Measurements from ENCODE around the gene VMP1. TPM values are rescaled to one million over a fixed set of nuclear protein-coding genes. Genes with fewer than 3 reads are reported as not detected.

Gene VMP1
- total and polyA plus RNA-seq, 7 experiments from 2014 or later, result 42.0 to 370 (median 80.8) TPM

GRCh38 chr17:59699218-59699617 is 8.2 kb upstream of the VMP1 start:
- Histone ChIP-seq H3K9me3 (ENCODE audit: control insufficient read depth in 2 of 3, low read length in 3 of 3) (no peaks in the 10 kb centered on the region), H3K27me3 (ENCODE audit: control insufficient read depth in 2 of 2, insufficient read depth in 2 of 2, low read length in 2 of 2) (no peaks in the 10 kb centered on the region), H3K36me3 (ENCODE audit: control insufficient read depth in 2 of 3, insufficient read depth in 3 of 3, low read length in 3 of 3) (peaks cover 0 to 50% (median 8%) of the 10 kb centered on the region in 3 experiments), H3K27ac (ENCODE audit: low read depth, low read length) (no peak overlapping the region), H3K4me3 (ENCODE audit: low read length) (no peak overlapping the region), H3K4me1 (ENCODE audit: control insufficient read depth in 2 of 2, insufficient read depth in 2 of 2, low read length in 2 of 2) (peaks cover 0 to 6% of the 10 kb centered on the region in 2 donors)
- H3K27me3 Mint-ChIP-seq, result no peaks in the 10 kb centered on the region
- peaks cover 19 to 49% (median 34%) of the 10 kb centered on the region in 5 donors for H3K36me3 Mint-ChIP-seq
- H3K4me1 Mint-ChIP-seq, result peaks cover 21 to 69% (median 59%) of the 10 kb centered on the region in 7 donors
- DNase-seq (no peak), ATAC-seq (no peak)
- ChIA-PET CTCF (no interaction called here), POLR2A (no interaction called here)
- intact Hi-C loops (cut with micrococcal nuclease), result no loop called here
- H3K9me3 Mint-ChIP-seq, result no peaks in the 10 kb centered on the region
- H3K27ac Mint-ChIP-seq, result peak overlapping the region in 5 of 9 donors; percentile 3 to 60 (median 10)
- H3K4me3 Mint-ChIP-seq, result peak overlapping the region in 1 of 10 donors; percentile 20

GRCh38 chr17:59699786-59700185 is 7.7 kb upstream of the VMP1 start:
- H3K9me3 Mint-ChIP-seq, result no peaks in the 10 kb centered on the region
- intact Hi-C loops (cut with micrococcal nuclease), result loop anchor here in 1 of 2 donors (5.0 to 10.0 kb wide), 2 partner anchors 32 to 135 kb away; partner anchors contain the start of gene DHX40
- H3K4me1 Mint-ChIP-seq, result peaks cover 25 to 73% (median 65%) of the 10 kb centered on the region in 7 donors
- no peak overlapping the region for H3K4me3 Mint-ChIP-seq
- peaks cover 0 to 44% (median 2%) of the 10 kb centered on the region in 3 experiments for H3K36me3 ChIP-seq (ENCODE audit: control insufficient read depth in 2 of 3, insufficient read depth in 3 of 3, low read length in 3 of 3)
- no peaks in the 10 kb centered on the region for H3K27me3 Mint-ChIP-seq
- CTCF ChIA-PET, result interaction anchor here (0.6 kb wide), 1 partner anchor 88 kb away, joined by 4 read pairs; no protein-coding TSS in a partner anchor
- no peaks in the 10 kb centered on the region for H3K27me3 ChIP-seq (ENCODE audit: control insufficient read depth in 2 of 2, insufficient read depth in 2 of 2, low read length in 2 of 2)
- peaks cover 20 to 44% (median 32%) of the 10 kb centered on the region in 5 donors for H3K36me3 Mint-ChIP-seq
- no peak for DNase-seq
- H3K27ac ChIP-seq (ENCODE audit: low read depth, low read length), result no peak overlapping the region
- peak overlapping the region in 3 of 9 donors; percentile 3 to 60 (median 55) for H3K27ac Mint-ChIP-seq
- no peaks in the 10 kb centered on the region for H3K9me3 ChIP-seq (ENCODE audit: control insufficient read depth in 2 of 3, low read length in 3 of 3)
- H3K4me1 ChIP-seq (ENCODE audit: control insufficient read depth in 2 of 2, insufficient read depth in 2 of 2, low read length in 2 of 2), result peaks cover 0 to 12% of the 10 kb centered on the region in 2 donors
- no peak for ATAC-seq
- POLR2A ChIA-PET, result no interaction called here
- no peak overlapping the region for H3K4me3 ChIP-seq (ENCODE audit: low read length)

- no peak for ATAC-seq
- ChIA-PET CTCF (interaction anchor here (1.1 kb wide), 1 partner anchor 375 kb away, joined by 3 read pairs; no protein-coding TSS in a partner anchor), POLR2A (interaction anchor here (0.6 to 1.2 kb wide), 3 partner anchors 10 to 148 kb away, joined by 3 read pairs; no protein-coding TSS in a partner anchor)
- H3K36me3 Mint-ChIP-seq, result peaks cover 21 to 36% (median 26%) of the 10 kb centered on the region in 5 donors
- Histone ChIP-seq H3K9me3 (ENCODE audit: control insufficient read depth in 2 of 3, low read length in 3 of 3) (no peaks in the 10 kb centered on the region), H3K4me3 (ENCODE audit: low read length) (no peak overlapping the region), H3K4me1 (ENCODE audit: control insufficient read depth in 2 of 2, insufficient read depth in 2 of 2, low read length in 2 of 2) (peaks cover 18 to 28% of the 10 kb centered on the region in 2 donors), H3K27ac (ENCODE audit: low read depth, low read length) (no peak overlapping the region), H3K36me3 (ENCODE audit: control insufficient read depth in 2 of 3, insufficient read depth in 3 of 3, low read length in 3 of 3) (peaks cover 0 to 20% (median 0%) of the 10 kb centered on the region in 3 experiments), H3K27me3 (ENCODE audit: control insufficient read depth in 2 of 2, insufficient read depth in 2 of 2, low read length in 2 of 2) (no peaks in the 10 kb centered on the region)
- peak overlapping the region in 5 of 9 donors; percentile 3 to 55 (median 6) for H3K27ac Mint-ChIP-seq
- no peaks in the 10 kb centered on the region for H3K9me3 Mint-ChIP-seq
- intact Hi-C loops (cut with micrococcal nuclease), result loop anchor here in 1 of 2 donors (5.0 to 10.0 kb wide), 2 partner anchors 35 to 138 kb away; partner anchors contain the start of gene DHX40
- no peaks in the 10 kb centered on the region for H3K27me3 Mint-ChIP-seq
- DNase-seq, result no peak
- no peak overlapping the region for H3K4me3 Mint-ChIP-seq
- H3K4me1 Mint-ChIP-seq, result peaks cover 47 to 90% (median 76%) of the 10 kb centered on the region in 7 donors
These were observed 5.2 kb upstream of the VMP1 start for GRCh38 chr17:59702304-59702703.

GRCh38 chr17:59707971-59708430 is 547 bp downstream of the VMP1 start:
- peak overlapping the region; percentile 97 to 100 (median 99) for H3K4me3 Mint-ChIP-seq
- Histone ChIP-seq H3K36me3 (ENCODE audit: control insufficient read depth in 2 of 3, insufficient read depth in 3 of 3, low read length in 3 of 3) (no peaks in the 10 kb centered on the region), H3K27ac (ENCODE audit: low read depth, low read length) (peak overlapping the region; percentile 90), H3K9me3 (ENCODE audit: control insufficient read depth in 2 of 3, low read length in 3 of 3) (no peaks in the 10 kb centered on the region), H3K4me1 (ENCODE audit: control insufficient read depth in 2 of 2, insufficient read depth in 2 of 2, low read length in 2 of 2) (peaks cover 24 to 26% of the 10 kb centered on the region in 2 donors), H3K27me3 (ENCODE audit: control insufficient read depth in 2 of 2, insufficient read depth in 2 of 2, low read length in 2 of 2) (no peaks in the 10 kb centered on the region), H3K4me3 (ENCODE audit: low read length) (peak overlapping the region; percentile 90)
- ChIA-PET POLR2A (interaction anchor here (1.0 to 2.4 kb wide), 5 partner anchors 13 to 497 kb away, joined by 3 to 21 read pairs (median 5); partner anchors contain the start of genes CLTC and TUBD1), CTCF (interaction anchor here (0.9 kb wide), 1 partner anchor 13 kb away, joined by 3 read pairs; no protein-coding TSS in a partner anchor)
- ATAC-seq (no peak), DNase-seq (peak in 1 of 9 donors; percentile 4)
- peaks cover 4 to 26% (median 11%) of the 10 kb centered on the region in 5 donors for H3K36me3 Mint-ChIP-seq
- intact Hi-C loops (cut with micrococcal nuclease), result loop anchor here (1.0 to 10.0 kb wide), 13 partner anchors 78 to 1856 kb away; partner anchors contain the start of genes CLTC (in 2 of the 2), DHX40 (in 2 of the 2), HEATR6 (in 2 of the 2) and RPS6KB1 (in 2 of the 2)
- no peaks in the 10 kb centered on the region for H3K27me3 Mint-ChIP-seq
- H3K27ac Mint-ChIP-seq, result peak overlapping the region; percentile 96 to 100 (median 99)
- peaks cover 45 to 86% (median 68%) of the 10 kb centered on the region in 7 donors for H3K4me1 Mint-ChIP-seq
- peaks cover 0 to 2% (median 0%) of the 10 kb centered on the region in 11 donors for H3K9me3 Mint-ChIP-seq

- Mint-ChIP-seq H3K36me3 (peaks cover 6 to 14% (median 12%) of the 10 kb centered on the region in 5 donors), H3K9me3 (peaks cover 0 to 2% (median 0%) of the 10 kb centered on the region in 11 donors), H3K27me3 (no peaks in the 10 kb centered on the region), H3K4me1 (peaks cover 29 to 69% (median 54%) of the 10 kb centered on the region in 7 donors), H3K27ac (no peak overlapping the region), H3K4me3 (no peak overlapping the region)
- H3K9me3 ChIP-seq (ENCODE audit: control insufficient read depth in 2 of 3, low read length in 3 of 3), result no peaks in the 10 kb centered on the region
- no peak overlapping the region for H3K4me3 ChIP-seq (ENCODE audit: low read length)
- DNase-seq (no peak), ATAC-seq (no peak)
- ChIA-PET POLR2A (interaction anchor here (1.0 to 1.2 kb wide), 2 partner anchors 9 to 52 kb away, joined by 3 read pairs; no protein-coding TSS in a partner anchor), CTCF (no interaction called here)
- H3K27ac ChIP-seq (ENCODE audit: low read depth, low read length), result no peak overlapping the region
- intact Hi-C loops (cut with micrococcal nuclease), result no loop called here
- H3K27me3 ChIP-seq (ENCODE audit: control insufficient read depth in 2 of 2, insufficient read depth in 2 of 2, low read length in 2 of 2), result no peaks in the 10 kb centered on the region
- peaks cover 0 to 8% of the 10 kb centered on the region in 2 donors for H3K4me1 ChIP-seq (ENCODE audit: control insufficient read depth in 2 of 2, insufficient read depth in 2 of 2, low read length in 2 of 2)
- H3K36me3 ChIP-seq (ENCODE audit: control insufficient read depth in 2 of 3, insufficient read depth in 3 of 3, low read length in 3 of 3), result no peaks in the 10 kb centered on the region
These were observed 4.5 kb downstream of the VMP1 start for GRCh38 chr17:59711936-59712335.

- H3K9me3 ChIP-seq (ENCODE audit: control insufficient read depth in 2 of 3, low read length in 3 of 3), result no peaks in the 10 kb centered on the region
- Mint-ChIP-seq H3K27ac (peak overlapping the region in 1 of 9 donors; percentile 26), H3K4me3 (no peak overlapping the region), H3K9me3 (peaks cover 0 to 2% (median 0%) of the 10 kb centered on the region in 11 donors), H3K4me1 (peaks cover 26 to 61% (median 47%) of the 10 kb centered on the region in 7 donors), H3K36me3 (peaks cover 4 to 12% (median 10%) of the 10 kb centered on the region in 5 donors), H3K27me3 (no peaks in the 10 kb centered on the region)
- peaks cover 0 to 8% of the 10 kb centered on the region in 2 donors for H3K4me1 ChIP-seq (ENCODE audit: control insufficient read depth in 2 of 2, insufficient read depth in 2 of 2, low read length in 2 of 2)
- H3K4me3 ChIP-seq (ENCODE audit: low read length), result no peak overlapping the region
- intact Hi-C loops (cut with micrococcal nuclease), result no loop called here
- no peaks in the 10 kb centered on the region for H3K27me3 ChIP-seq (ENCODE audit: control insufficient read depth in 2 of 2, insufficient read depth in 2 of 2, low read length in 2 of 2)
- no peak overlapping the region for H3K27ac ChIP-seq (ENCODE audit: low read depth, low read length)
- ChIA-PET POLR2A (no interaction called here), CTCF (no interaction called here)
- no peak for DNase-seq
- no peaks in the 10 kb centered on the region for H3K36me3 ChIP-seq (ENCODE audit: control insufficient read depth in 2 of 3, insufficient read depth in 3 of 3, low read length in 3 of 3)
- no peak for ATAC-seq
These were observed 5.4 kb downstream of the VMP1 start for GRCh38 chr17:59712862-59713261.
